Measurements from ENCODE around the gene PSMG3.

Gene PSMG3

GRCh38 chr7:1557006-1557405, 12.8 kb downstream of the PSMG3 start:
- no peak for DNase-seq

GRCh38 chr7:1555813-1556543, 13.9 kb downstream of the PSMG3 start, which contains the start of gene TMEM184A:
Gene TMEM184A, minus strand, starts transcription at chr7:1556205. Its CDS starts 721 bp downstream, at chr7:1555484.
- peak; percentile 43 for DNase-seq

DNA sequence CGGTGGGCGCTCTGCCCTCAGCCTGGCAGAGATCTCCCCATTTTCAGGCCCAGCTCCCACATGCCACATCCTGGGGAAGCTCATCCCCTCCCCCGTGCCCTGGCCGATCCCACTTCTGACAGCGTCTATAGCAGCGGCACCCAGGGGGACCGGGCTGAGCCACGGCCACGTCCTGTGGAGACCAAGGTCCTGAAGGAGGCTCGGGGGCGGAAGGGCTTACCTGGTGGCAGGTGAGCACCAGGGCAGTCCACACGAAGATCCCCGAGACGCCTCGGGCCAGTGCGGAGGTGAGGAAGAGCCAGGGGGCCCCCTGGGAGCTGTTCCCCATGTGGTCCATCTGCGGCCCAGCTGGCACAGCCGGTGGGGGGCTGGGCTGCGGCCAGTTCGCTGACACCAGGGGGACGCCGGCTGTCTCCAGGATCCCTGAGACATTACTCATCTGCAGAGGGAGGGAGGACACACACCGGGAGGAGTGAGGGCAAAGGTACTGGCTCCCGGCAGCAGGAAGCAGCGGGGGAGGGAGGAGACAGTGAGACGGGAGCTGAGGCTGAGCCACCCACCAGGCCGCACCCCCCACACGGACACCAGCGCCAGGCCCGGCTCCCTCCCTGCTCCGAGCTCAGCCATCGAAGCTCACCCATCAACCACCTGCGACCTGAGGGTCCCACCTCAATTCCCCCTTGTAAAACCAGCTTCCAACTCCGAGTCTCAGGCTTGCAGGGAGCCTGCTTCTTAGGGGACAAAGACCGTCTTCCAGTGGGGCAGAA, 14.6 kb downstream of the PSMG3 start:
- no peak for DNase-seq

- no peak for DNase-seq
Measured at GRCh38 chr7:1554333-1555045, 15.3 kb downstream of the PSMG3 start.

DNA sequence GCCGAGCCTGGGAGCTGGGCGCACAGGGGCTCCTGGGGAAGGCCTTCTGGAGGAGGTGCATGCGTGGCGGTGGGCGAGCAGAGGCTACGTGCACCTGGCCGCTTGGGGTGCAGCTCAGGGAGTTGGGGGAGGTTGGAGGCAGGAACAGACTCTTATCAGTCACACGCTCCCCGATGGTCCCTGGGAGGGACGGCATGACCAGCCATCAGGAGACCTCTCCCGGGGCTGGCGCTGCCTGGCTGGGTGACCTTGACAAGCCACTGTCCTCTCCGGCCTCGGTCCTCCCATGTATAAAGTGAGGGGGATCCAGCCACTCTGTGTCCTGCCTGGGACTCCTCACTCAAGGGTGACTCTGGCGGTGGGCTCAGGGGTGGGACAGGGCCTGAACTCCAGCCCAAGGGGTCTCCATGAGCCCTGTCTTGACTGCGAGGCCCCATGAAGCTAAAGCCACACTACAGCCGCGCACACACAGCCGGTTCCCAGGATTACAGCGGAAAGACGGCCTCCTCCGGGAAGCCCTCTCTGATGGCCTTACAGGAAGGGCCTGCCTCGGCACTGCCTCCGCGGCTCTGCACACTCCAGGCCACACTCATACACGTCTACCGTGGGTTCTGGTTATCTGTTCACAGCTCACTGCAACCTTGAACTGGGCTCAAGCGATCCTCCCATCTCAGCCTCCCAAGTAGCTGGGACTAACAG, 16.2 kb downstream of the PSMG3 start:
- no peak for DNase-seq

DNA sequence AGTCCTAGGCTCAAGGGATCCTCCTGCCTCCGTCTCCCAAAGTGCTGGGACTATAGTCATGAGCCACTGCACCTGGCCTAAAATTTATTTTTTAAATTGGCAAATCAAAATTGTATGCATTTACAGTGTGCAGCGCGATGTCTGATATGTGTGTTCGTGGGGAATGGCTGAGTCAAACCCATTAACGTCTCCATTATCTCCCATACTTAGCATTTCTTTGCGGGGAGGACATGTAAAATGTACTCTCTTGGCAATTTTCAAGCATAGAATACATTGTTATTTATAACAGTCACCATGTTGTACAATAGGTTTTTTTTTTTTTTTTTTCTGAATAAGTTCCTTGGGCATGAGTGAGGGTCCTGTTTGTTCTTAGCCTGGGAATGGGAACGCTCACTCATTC, 17.6 kb downstream of the PSMG3 start:
- no peak for DNase-seq

GRCh38 chr7:1550846-1551155, 19.0 kb downstream of the PSMG3 start:
- DNase-seq = no peak

DNA sequence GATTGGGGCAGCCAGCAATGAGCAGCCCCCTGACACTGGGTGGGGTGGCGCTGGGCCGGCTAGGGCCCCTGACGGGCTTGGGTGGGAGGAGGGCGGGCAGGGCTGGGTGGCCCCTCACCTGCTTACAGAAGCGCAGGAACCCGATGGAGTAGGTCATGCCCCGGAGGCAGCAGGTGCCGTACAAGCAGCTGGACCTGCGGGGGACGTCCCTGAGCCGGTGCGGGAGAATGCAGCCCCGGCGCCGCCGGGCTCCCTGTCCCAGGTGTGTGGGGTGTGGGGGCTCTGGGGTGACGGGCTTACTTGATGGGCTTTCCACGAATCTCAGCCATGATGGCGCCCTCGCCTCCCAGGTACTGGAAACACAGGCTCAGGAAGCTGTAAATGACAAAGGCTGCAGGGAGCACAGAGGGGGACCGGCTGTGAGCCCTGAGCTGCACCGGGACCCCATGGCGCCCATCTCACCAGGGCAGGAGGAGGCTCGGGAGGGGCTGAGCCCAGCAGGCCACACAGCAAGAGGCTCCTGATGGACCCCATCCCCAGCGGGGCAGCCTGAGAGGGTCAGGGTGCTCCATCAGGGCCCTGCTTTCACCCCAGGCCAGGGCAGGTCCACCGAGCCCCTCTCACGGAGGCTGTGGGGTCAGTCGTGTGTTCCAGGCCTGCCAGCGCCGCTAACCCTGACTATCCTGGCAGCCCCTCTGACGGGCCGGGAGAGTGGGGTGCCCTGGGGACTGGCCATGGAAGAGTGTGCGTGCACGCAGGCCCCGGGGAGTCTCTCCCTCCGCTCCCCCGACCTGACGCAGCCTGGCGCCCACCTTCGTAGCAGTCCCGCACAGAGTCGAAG, 19.6 kb downstream of the PSMG3 start:
- no peak for DNase-seq

GRCh38 chr7:1549357-1550004, 20.4 kb downstream of the PSMG3 start:
- no peak for DNase-seq

- no peak for DNase-seq
Measured at GRCh38 chr7:1548944-1549343, 20.9 kb downstream of the PSMG3 start.

DNA sequence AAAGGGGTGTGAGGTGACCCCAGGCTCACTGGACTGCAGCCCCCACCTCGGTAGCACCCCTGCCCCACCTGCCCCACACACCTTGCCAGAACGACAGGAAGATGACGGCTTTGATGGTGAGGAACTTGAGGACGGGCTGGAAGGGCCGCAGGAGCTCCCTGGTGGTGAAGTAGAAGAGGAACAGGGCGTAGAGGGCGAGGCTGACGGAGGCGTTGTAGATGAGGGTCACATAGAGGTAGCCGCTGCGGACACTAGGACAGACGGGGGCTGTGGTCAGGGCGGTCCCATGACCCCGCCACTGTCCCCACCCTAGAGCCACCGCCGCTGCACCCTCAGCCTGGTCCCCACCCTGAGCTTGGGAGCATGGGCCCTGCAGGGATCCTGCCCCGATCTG, 21.4 kb downstream of the PSMG3 start:
- no peak for DNase-seq

DNA sequence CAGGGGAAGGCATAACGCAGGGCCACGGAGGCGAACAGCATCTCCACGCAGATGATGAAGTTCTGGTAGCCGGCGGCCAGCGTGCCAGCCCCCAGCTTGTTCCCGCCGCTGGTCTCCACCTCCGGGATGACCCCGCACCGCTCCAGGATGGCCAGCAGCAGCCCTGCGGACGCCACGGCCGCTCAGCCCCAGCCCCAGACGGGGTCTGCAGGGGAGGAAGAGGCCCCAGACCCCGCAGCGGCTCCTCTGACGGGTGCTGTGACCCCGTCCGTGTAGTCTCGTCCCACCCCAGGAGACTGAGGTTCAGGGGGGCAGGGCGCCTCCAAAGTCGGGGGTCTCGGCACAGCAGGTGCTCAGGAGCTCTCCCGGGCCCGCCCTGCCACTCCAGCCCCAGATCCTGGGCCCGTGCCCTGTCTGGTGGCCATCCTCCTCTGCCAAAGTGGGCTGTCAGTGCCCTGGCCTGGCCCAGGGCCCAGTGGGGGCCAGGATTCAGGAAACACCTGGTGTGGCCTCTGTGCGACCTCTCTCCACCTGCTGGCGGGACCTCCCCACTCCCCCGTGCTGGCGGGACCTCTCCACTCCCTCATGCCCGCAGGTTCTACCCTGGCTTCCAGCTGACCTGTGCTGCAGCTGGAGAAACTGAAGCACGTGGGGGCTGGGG, 21.9 kb downstream of the PSMG3 start:
- no peak for DNase-seq

DNA sequence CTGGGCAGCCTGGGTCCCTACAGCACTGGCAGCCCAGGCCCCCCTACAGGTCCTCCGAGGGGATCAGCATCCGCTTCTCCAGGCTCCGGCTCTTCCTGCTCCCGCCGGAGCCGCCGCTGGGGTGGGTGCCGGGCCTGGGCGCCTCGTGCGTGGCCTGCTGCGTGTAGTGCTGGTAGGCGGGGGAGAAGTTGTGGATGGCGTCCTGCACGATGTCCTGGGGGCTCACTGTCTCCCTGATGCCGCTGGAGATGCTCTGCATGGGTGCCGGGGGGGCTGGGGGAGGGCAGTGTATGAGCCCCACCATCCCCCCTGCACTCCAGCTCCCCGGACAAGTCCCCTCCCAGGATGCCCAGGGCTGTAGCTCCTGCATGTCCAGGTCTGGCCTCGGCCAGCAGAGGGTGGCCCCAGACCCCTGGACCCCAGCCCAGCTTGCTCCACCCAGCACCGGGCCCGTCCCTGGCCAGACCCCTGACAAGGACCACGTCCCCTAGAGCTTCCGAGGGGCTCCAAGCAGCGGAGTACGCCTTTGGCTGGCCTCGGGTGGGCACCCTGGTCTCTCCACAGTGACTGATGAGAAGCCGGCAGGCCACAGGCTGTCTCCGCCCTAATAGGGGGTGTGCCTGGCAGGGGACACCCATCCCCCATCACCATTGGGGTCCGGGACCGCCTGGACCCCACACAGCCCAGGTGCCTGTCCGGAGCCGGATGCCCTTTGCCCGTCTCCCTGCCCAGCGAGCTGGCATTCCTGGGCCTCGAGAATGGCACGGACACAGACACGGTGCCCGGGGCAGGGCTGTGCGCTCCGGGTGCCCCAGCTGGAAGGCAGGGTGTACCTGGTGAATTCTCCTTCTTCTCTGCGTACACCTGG, 22.7 kb downstream of the PSMG3 start:
- no peak for DNase-seq

GRCh38 chr7:1546274-1546908, 23.4 kb downstream of the PSMG3 start:
- no peak for DNase-seq

GRCh38 chr7:1545417-1546246, 24.2 kb downstream of the PSMG3 start:
- DNase-seq = no peak

DNA sequence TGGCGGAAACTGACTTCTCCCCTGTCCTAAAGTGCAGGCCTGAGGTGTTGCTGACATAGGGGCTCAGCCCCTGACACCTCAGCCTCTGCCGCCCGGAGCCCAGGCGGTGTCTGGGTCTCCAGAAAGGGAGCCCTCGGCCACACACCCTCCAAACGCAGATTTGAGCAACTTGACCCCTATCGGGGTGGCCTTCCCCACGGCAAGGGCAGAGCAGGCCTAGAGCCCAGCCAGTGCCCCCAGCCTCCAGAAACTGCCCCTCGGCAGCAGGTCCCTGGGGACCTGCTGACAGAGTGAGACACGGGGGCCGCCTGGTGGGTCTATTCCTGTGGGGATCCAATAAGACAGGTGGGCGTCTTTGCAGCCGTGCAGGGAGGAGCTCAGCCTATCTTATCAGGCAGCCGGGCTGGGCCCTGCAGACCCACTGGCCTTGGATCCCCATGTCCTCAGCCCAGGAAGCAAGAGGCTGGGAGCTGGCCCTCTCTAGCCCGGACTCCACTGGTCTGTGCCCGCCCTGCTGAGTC, 24.9 kb downstream of the PSMG3 start:
- DNase-seq = no peak

DNA sequence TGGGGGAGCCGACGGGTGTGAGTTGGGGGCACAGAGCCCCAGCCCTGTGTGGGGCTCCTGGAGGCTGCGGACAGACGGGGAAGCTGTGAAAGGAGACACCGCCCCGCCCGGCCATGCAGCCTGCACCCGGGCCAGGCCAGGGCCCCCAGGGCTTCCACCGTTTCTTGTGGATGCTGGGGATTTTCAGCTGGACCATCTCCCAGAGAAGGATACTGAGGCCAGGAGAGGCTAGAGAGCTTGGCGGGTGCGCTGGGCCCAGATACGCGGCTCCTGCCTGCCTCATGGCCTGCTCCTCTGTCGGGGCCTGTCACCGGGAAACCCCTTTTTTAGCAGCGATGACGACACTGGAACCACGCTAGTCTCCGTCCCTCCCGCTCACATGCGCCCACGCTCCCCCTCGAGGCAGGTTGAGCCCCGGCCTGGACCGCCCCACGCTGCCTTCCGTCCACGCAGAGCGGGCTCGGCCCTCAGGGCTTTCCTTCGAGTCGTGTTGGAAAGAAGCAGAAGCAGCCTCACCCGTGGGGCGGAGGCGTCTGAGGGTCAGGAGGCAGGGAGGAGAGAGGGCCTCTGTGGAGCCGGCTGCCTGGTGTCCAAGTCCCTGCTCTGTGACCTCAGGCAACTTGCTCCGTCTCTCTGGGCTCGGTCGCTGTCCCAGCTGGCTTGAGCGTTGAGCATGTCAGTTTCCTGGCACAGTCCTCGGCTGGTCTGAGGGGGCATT, 25.5 kb downstream of the PSMG3 start:
- DNase-seq = no peak

GRCh38 chr7:1543826-1544177, 26.0 kb downstream of the PSMG3 start:
- DNase-seq = no peak

All from CD4-positive, alpha-beta T cell treated with Interleukin-17A for 1 hour (primary cell).